IPS-15b (cell line): ENCODE results near the gene BIRC6.
"Not testable (repeated sequence)": the region's sequence is repeated elsewhere in the genome, so short reads cannot be mapped to it uniquely, and the experiment has no call there.

ENCODE experiments used
- H3K27me3 ChIP-seq: one replicate; pipeline ENCODE4 v1.6.1; 2013; ENCODE audit warnings: low read length; ENCODE audit not compliant: control insufficient read depth, insufficient read depth
- H3K36me3 ChIP-seq: one replicate; pipeline ENCODE4 v1.6.1; 2013; ENCODE audit warnings: low read length; ENCODE audit not compliant: control insufficient read depth, insufficient read depth
- H3K4me1 ChIP-seq: one replicate; pipeline ENCODE4 v1.6.1; 2013; ENCODE audit warnings: mild to moderate bottlenecking, low read length; ENCODE audit not compliant: control insufficient read depth, insufficient read depth
- H3K4me3 ChIP-seq: one replicate; pipeline ENCODE4 v1.5.1; 2013; ENCODE audit warnings: low read depth, low read length
- H3K9ac ChIP-seq: one replicate; pipeline ENCODE4 v1.6.1; 2013; ENCODE audit warnings: low read depth, mild to moderate bottlenecking, low read length
- H3K9me3 ChIP-seq: one replicate; pipeline ENCODE4 v1.6.1; 2013; ENCODE audit warnings: mild to moderate bottlenecking, low read length; ENCODE audit not compliant: control insufficient read depth, insufficient read depth

Gene BIRC6

DNA sequence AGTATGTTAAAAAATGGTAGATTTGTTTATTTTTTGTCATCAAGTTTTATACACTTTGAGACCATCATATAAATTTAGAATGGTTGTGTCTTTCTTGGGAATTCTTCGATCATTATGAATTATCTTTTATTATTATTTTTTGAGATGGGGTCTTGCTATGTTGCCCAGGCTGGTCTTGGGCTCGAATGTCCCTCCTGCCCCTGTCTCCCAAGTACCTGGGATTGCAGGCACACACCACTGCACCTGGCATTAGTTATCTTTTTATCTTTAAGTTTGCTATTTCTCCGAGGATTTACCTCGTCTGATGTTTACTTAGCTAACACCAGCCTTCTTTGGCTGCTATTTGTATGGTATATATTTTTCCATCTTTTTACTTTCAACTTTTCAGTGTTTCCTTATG is 100.0 kb downstream of the BIRC6 start:
- Histone ChIP-seq H3K9ac (no peak overlapping the region), H3K36me3 (no peaks in the 10 kb centered on the region), H3K4me3 (no peak overlapping the region), H3K4me1 (no peaks in the 10 kb centered on the region), H3K9me3 (no peaks in the 10 kb centered on the region), H3K27me3 (no peaks in the 10 kb centered on the region)

DNA sequence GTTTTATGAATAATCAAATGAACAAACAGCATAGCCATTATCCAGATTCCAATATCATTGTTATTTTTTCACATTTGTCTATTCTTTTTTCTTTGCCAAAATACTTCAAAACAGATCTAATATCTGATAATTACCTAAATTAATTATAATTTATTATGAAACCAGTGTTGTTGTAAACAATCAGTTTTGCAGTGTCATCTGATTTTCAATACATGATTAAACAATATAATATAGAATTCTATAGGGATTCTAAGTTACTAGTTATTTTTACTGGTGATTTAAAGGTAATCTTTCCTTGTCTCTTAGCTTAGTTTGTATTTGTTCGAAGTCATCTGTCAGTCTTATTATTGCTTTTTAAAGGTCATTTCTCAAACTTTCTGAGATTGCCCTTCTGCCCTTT is 101.0 kb downstream of the BIRC6 start:
- no peaks in the 10 kb centered on the region for H3K36me3 ChIP-seq

GRCh38 chr2:32460861-32461260 is 104.0 kb downstream of the BIRC6 start:
- not testable (repeated sequence) for H3K36me3 ChIP-seq, H3K4me3 ChIP-seq, H3K9ac ChIP-seq, H3K4me1 ChIP-seq, H3K27me3 ChIP-seq, H3K9me3 ChIP-seq

More for the DNA sequence above, 101.0 kb downstream of the BIRC6 start:
- H3K4me3 ChIP-seq: no peak overlapping the region
- H3K27me3 ChIP-seq: no peaks in the 10 kb centered on the region
- no peak overlapping the region for H3K9ac ChIP-seq
- H3K9me3 ChIP-seq: no peaks in the 10 kb centered on the region
- H3K4me1 ChIP-seq: no peaks in the 10 kb centered on the region

GRCh38 chr2:32463110-32463509 is 106.3 kb downstream of the BIRC6 start:
- Histone ChIP-seq H3K4me3 (no peak overlapping the region), H3K9me3 (no peaks in the 10 kb centered on the region), H3K9ac (no peak overlapping the region), H3K36me3 (peaks cover 3% of the 10 kb centered on the region), H3K4me1 (no peaks in the 10 kb centered on the region), H3K27me3 (no peaks in the 10 kb centered on the region)

GRCh38 chr2:32464431-32464830 is 107.6 kb downstream of the BIRC6 start:
- H3K4me3 ChIP-seq: no peak overlapping the region
- no peaks in the 10 kb centered on the region for H3K27me3 ChIP-seq
- no peaks in the 10 kb centered on the region for H3K9me3 ChIP-seq
- H3K9ac ChIP-seq: no peak overlapping the region
- H3K36me3 ChIP-seq: peaks cover 3% of the 10 kb centered on the region
- H3K4me1 ChIP-seq: no peaks in the 10 kb centered on the region

DNA sequence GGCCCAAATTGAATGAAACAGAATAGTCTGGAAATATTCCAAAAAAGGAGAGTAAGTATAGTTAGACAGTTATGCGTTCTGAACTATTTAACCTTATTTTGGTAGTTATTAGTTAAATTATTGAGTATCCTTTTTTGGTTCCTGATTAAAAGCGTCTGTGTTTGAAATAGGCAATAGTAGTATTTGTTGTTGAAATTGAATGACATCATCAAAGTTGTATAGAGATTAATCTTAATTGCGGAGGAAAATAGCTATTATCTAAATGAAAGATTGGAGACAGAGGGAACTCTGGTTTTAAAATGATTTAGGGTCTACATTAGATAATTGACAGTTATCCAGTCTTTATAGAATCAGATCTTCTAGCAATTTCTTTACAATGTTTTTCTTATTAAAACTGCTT is 115.8 kb downstream of the BIRC6 start:
- peaks cover 3% of the 10 kb centered on the region for H3K36me3 ChIP-seq
- H3K9ac ChIP-seq: no peak overlapping the region
- H3K27me3 ChIP-seq: no peaks in the 10 kb centered on the region
- H3K9me3 ChIP-seq: no peaks in the 10 kb centered on the region
- no peak overlapping the region for H3K4me3 ChIP-seq
- H3K4me1 ChIP-seq: no peaks in the 10 kb centered on the region

- Histone ChIP-seq H3K36me3 (no peaks in the 10 kb centered on the region), H3K4me1 (no peaks in the 10 kb centered on the region), H3K9ac (no peak overlapping the region), H3K27me3 (no peaks in the 10 kb centered on the region), H3K4me3 (no peak overlapping the region), H3K9me3 (no peaks in the 10 kb centered on the region)
Measured at GRCh38 chr2:32474381-32474780, 117.6 kb downstream of the BIRC6 start.

- Histone ChIP-seq H3K4me3 (no peak overlapping the region), H3K36me3 (peaks cover 4% of the 10 kb centered on the region), H3K9me3 (no peaks in the 10 kb centered on the region), H3K9ac (no peak overlapping the region), H3K27me3 (no peaks in the 10 kb centered on the region), H3K4me1 (no peaks in the 10 kb centered on the region)
Measured at GRCh38 chr2:32478889-32479620, 122.2 kb downstream of the BIRC6 start.

DNA sequence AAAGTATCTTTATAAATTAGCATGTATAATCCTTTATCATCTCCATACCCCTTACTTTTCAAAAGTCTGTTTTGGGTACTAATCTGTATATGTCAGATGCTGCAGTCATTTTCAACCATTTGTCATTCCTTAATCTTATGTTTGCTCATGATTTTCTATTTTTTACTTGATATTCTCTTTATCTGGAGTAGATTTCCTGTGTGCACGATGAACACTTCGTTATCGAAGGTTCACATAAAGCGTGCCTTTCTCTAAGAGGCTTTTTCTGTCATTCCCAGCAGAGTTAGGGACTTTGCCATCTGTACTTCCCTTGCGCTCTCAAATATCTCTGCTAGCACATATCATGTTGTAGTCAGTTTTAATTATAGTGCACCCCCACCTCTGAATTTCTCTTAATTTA is 123.2 kb downstream of the BIRC6 start:
- Histone ChIP-seq H3K4me3 (no peak overlapping the region), H3K9me3 (no peaks in the 10 kb centered on the region), H3K27me3 (no peaks in the 10 kb centered on the region), H3K9ac (no peak overlapping the region), H3K36me3 (peaks cover 4% of the 10 kb centered on the region), H3K4me1 (no peaks in the 10 kb centered on the region)

DNA sequence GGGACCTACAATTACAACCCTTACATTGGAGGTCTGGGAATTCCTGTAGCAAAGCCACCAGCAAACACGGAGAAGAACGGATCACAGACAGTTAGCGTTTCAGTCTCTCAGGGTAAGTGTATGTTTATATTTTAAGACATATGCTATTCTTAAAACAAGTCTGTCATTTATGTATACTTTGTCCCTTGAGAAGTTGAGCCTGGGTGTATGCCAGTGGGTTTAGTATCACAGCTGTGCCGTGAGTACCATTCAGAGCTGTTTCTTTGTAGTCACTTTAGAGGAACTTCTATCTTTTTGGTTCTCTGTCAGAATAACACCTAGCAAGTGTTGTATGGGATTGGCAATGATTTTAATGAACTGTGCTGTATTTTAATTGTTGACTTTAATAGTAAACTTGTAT is 125.6 kb downstream of the BIRC6 start:
- Histone ChIP-seq H3K4me1 (no peaks in the 10 kb centered on the region), H3K27me3 (no peaks in the 10 kb centered on the region), H3K4me3 (no peak overlapping the region), H3K9me3 (no peaks in the 10 kb centered on the region), H3K9ac (no peak overlapping the region), H3K36me3 (peaks cover 4% of the 10 kb centered on the region)

GRCh38 chr2:32484937-32485336 is 128.1 kb downstream of the BIRC6 start:
- H3K4me1 ChIP-seq: no peaks in the 10 kb centered on the region
- no peak overlapping the region for H3K9ac ChIP-seq
- H3K36me3 ChIP-seq: peaks cover 2% of the 10 kb centered on the region
- H3K27me3 ChIP-seq: no peaks in the 10 kb centered on the region
- H3K9me3 ChIP-seq: no peaks in the 10 kb centered on the region
- no peak overlapping the region for H3K4me3 ChIP-seq

GRCh38 chr2:32485399-32485798 is 128.6 kb downstream of the BIRC6 start:
- no peaks in the 10 kb centered on the region for H3K36me3 ChIP-seq
- H3K4me3 ChIP-seq: no peak overlapping the region
- no peaks in the 10 kb centered on the region for H3K9me3 ChIP-seq
- H3K27me3 ChIP-seq: no peaks in the 10 kb centered on the region
- no peaks in the 10 kb centered on the region for H3K4me1 ChIP-seq
- no peak overlapping the region for H3K9ac ChIP-seq
